Breast epithelium (tissue), 3 donors: ENCODE data around the gene MAST4.

Source experiments
- CTCF ChIP-seq, 3 donors: fragments of 450-650 bp; IDR thresholded peaks; one replicate each; pipeline ENCODE4 v1.5.1; 2016 to 2017; ENCODE audit warnings: antibody characterized with exemption in 3 of 3, mild to moderate bottlenecking in 3 of 3, moderate library complexity in 3 of 3
- POLR2AphosphoS5 ChIP-seq, 3 donors: sonication (generic); formaldehyde crosslinking; IDR thresholded peaks; one replicate each; pipeline ENCODE4 v1.6.1; 2017; ENCODE audit warnings: antibody characterized with exemption in 3 of 3

DNA sequence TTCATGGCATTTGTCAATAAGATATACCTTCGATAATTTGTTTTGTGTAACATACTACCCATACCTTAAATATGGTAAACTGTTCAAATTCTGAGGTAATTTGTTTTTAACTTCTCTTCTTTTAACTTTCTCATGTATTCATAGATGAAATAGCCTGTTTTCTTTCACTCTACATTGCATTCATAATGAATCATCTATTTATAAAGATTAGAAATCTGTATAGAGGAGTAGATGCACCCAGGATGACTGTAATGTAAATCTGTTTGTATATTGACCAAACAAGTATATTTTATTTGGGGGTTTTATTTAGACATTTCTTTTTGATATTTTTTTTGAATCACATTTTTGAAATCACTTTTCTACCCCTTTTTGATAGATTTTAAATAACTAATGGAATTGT, 455.8 kb downstream of the MAST4 start:
- TF ChIP-seq CTCF (IDR thresholded peaks at IDR 0.05) (no peak), POLR2AphosphoS5 (IDR thresholded peaks at IDR 0.05) (no peak)
